Measurements from ENCODE around the gene PDE10A. TPM values are rescaled to one million over a fixed set of nuclear protein-coding genes. Genes with fewer than 3 reads are reported as not detected.
"Not testable (repeated sequence)": the region's sequence is repeated elsewhere in the genome, so short reads cannot be mapped to it uniquely, and the experiment has no call there.

PDE10A gene
- total RNA-seq, 2 experiments from 2014 or later: not detected

- Mint-ChIP-seq H3K4me3 (no peak overlapping the region), H3K9me3 (peaks cover 3% of the 10 kb centered on the region), H3K27ac (no peak overlapping the region), H3K36me3 (ENCODE audit: low read depth) (no peaks in the 10 kb centered on the region), H3K4me1 (no peaks in the 10 kb centered on the region), H3K27me3 (no peaks in the 10 kb centered on the region)
- no peak for DNase-seq
- CTCF ChIA-PET: no interaction called here
- POLR2A ChIA-PET: no interaction called here
These were observed 176.6 kb downstream of the PDE10A start for GRCh38 chr6:165486183-165487137.

GRCh38 chr6:165484178-165484889, 178.7 kb downstream of the PDE10A start:
- Mint-ChIP-seq H3K4me1 (no peaks in the 10 kb centered on the region), H3K36me3 (ENCODE audit: low read depth) (no peaks in the 10 kb centered on the region), H3K4me3 (no peak overlapping the region), H3K9me3 (peaks cover 3% of the 10 kb centered on the region), H3K27me3 (no peaks in the 10 kb centered on the region), H3K27ac (no peak overlapping the region)
- CTCF ChIA-PET: no interaction called here
- no peak for DNase-seq
- POLR2A ChIA-PET: no interaction called here

GRCh38 chr6:165481921-165482320, 181.1 kb downstream of the PDE10A start:
- H3K4me3 Mint-ChIP-seq: no peak overlapping the region
- CTCF ChIA-PET: no interaction called here
- H3K4me1 Mint-ChIP-seq: no peaks in the 10 kb centered on the region
- POLR2A ChIA-PET: no interaction called here
- no peaks in the 10 kb centered on the region for H3K27me3 Mint-ChIP-seq
- H3K9me3 Mint-ChIP-seq: no peaks in the 10 kb centered on the region
- H3K36me3 Mint-ChIP-seq (ENCODE audit: low read depth): no peaks in the 10 kb centered on the region
- no peak for DNase-seq
- H3K27ac Mint-ChIP-seq: no peak overlapping the region

- ChIA-PET CTCF (no interaction called here), POLR2A (no interaction called here)
- Mint-ChIP-seq H3K9me3 (no peaks in the 10 kb centered on the region), H3K4me1 (no peaks in the 10 kb centered on the region), H3K27ac (no peak overlapping the region), H3K27me3 (no peaks in the 10 kb centered on the region), H3K36me3 (ENCODE audit: low read depth) (no peaks in the 10 kb centered on the region), H3K4me3 (no peak overlapping the region)
- DNase-seq: no peak
These were observed 182.1 kb downstream of the PDE10A start for GRCh38 chr6:165480916-165481315.

- POLR2A ChIA-PET: no interaction called here
These were observed 184.5 kb downstream of the PDE10A start for GRCh38 chr6:165478581-165478980.

GRCh38 chr6:165469483-165469882, 193.6 kb downstream of the PDE10A start:
- Mint-ChIP-seq H3K27ac (no peak overlapping the region), H3K4me1 (no peaks in the 10 kb centered on the region), H3K27me3 (no peaks in the 10 kb centered on the region), H3K36me3 (ENCODE audit: low read depth) (no peaks in the 10 kb centered on the region), H3K4me3 (no peak overlapping the region), H3K9me3 (peaks cover 8% of the 10 kb centered on the region)
- no peak for DNase-seq
- ChIA-PET CTCF (no interaction called here), POLR2A (no interaction called here)

More at GRCh38 chr6:165478581-165478980, 184.5 kb downstream of the PDE10A start:
- Mint-ChIP-seq H3K9me3 (peaks cover 2% of the 10 kb centered on the region), H3K4me3 (no peak overlapping the region), H3K36me3 (ENCODE audit: low read depth) (no peaks in the 10 kb centered on the region), H3K4me1 (no peaks in the 10 kb centered on the region), H3K27ac (no peak overlapping the region), H3K27me3 (no peaks in the 10 kb centered on the region)
- CTCF ChIA-PET: no interaction called here
- no peak for DNase-seq

GRCh38 chr6:165468340-165469235, 194.5 kb downstream of the PDE10A start:
- H3K27me3 Mint-ChIP-seq: no peaks in the 10 kb centered on the region
- POLR2A ChIA-PET: no interaction called here
- DNase-seq: no peak
- peaks cover 13% of the 10 kb centered on the region for H3K9me3 Mint-ChIP-seq
- no peaks in the 10 kb centered on the region for H3K4me1 Mint-ChIP-seq
- H3K36me3 Mint-ChIP-seq (ENCODE audit: low read depth): no peaks in the 10 kb centered on the region
- CTCF ChIA-PET: no interaction called here
- no peak overlapping the region for H3K4me3 Mint-ChIP-seq
- H3K27ac Mint-ChIP-seq: no peak overlapping the region

GRCh38 chr6:165463499-165463898, 199.5 kb downstream of the PDE10A start:
- H3K4me1 Mint-ChIP-seq; H3K27ac Mint-ChIP-seq; H3K27me3 Mint-ChIP-seq; H3K36me3 Mint-ChIP-seq (ENCODE audit: low read depth); DNase-seq; CTCF ChIA-PET; H3K4me3 Mint-ChIP-seq; POLR2A ChIA-PET: not testable (repeated sequence)
- peaks cover 13% of the 10 kb centered on the region for H3K9me3 Mint-ChIP-seq

GRCh38 chr6:165459605-165460301, 203.3 kb downstream of the PDE10A start:
- H3K4me1 Mint-ChIP-seq; DNase-seq; H3K27me3 Mint-ChIP-seq; H3K4me3 Mint-ChIP-seq; H3K36me3 Mint-ChIP-seq (ENCODE audit: low read depth); H3K27ac Mint-ChIP-seq; POLR2A ChIA-PET; H3K9me3 Mint-ChIP-seq; CTCF ChIA-PET: not testable (repeated sequence)

- no peak for DNase-seq
- POLR2A ChIA-PET: no interaction called here
- Mint-ChIP-seq H3K9me3 (no peaks in the 10 kb centered on the region), H3K4me3 (no peak overlapping the region), H3K36me3 (ENCODE audit: low read depth) (no peaks in the 10 kb centered on the region), H3K27ac (no peak overlapping the region), H3K4me1 (no peaks in the 10 kb centered on the region), H3K27me3 (no peaks in the 10 kb centered on the region)
- CTCF ChIA-PET: no interaction called here
These were observed 204.9 kb downstream of the PDE10A start for GRCh38 chr6:165458134-165458533.

- ChIA-PET POLR2A (no interaction called here), CTCF (interaction anchor here (1.2 kb wide), 1 partner anchor 16 kb away, joined by 3 read pairs; no protein-coding TSS in a partner anchor)
- Mint-ChIP-seq H3K4me1 (no peaks in the 10 kb centered on the region), H3K9me3 (no peaks in the 10 kb centered on the region), H3K27ac (no peak overlapping the region), H3K36me3 (ENCODE audit: low read depth) (no peaks in the 10 kb centered on the region), H3K4me3 (no peak overlapping the region), H3K27me3 (no peaks in the 10 kb centered on the region)
- DNase-seq: no peak
These were observed 206.8 kb downstream of the PDE10A start for GRCh38 chr6:165456286-165456685.

- H3K27me3 Mint-ChIP-seq: no peaks in the 10 kb centered on the region
- no peaks in the 10 kb centered on the region for H3K4me1 Mint-ChIP-seq
- no peak for DNase-seq
- POLR2A ChIA-PET: no interaction called here
- H3K4me3 Mint-ChIP-seq: no peak overlapping the region
- H3K27ac Mint-ChIP-seq: no peak overlapping the region
- CTCF ChIA-PET: no interaction called here
- H3K36me3 Mint-ChIP-seq (ENCODE audit: low read depth): no peaks in the 10 kb centered on the region
- H3K9me3 Mint-ChIP-seq: no peaks in the 10 kb centered on the region
These were observed 207.6 kb downstream of the PDE10A start for GRCh38 chr6:165455488-165455887.

- Mint-ChIP-seq H3K4me1 (no peaks in the 10 kb centered on the region), H3K36me3 (ENCODE audit: low read depth) (no peaks in the 10 kb centered on the region), H3K27ac (no peak overlapping the region), H3K27me3 (no peaks in the 10 kb centered on the region), H3K9me3 (no peaks in the 10 kb centered on the region), H3K4me3 (no peak overlapping the region)
- no peak for DNase-seq
- ChIA-PET POLR2A (no interaction called here), CTCF (no interaction called here)
These were observed 209.6 kb downstream of the PDE10A start for GRCh38 chr6:165453395-165453794.
